ENCODE measurements around the gene KDM4C.
"Not testable (repeated sequence)": the region's sequence is repeated elsewhere in the genome, so short reads cannot be mapped to it uniquely, and the experiment has no call there.

- not testable (repeated sequence) for TF ChIP-seq CTCF (IDR thresholded peaks at IDR 0.05 in 8 of 11, conservative IDR thresholded peaks at IDR 0.05 in 3 of 11); POLR2A (IDR thresholded peaks at IDR 0.05); POLR2AphosphoS5 (IDR thresholded peaks at IDR 0.05)
Measured at GRCh38 chr9:6715153-6715754, 42.5 kb upstream of the KDM4C start.
